ENCODE results near the gene TBC1D30. TPM values are rescaled to one million over a fixed set of nuclear protein-coding genes. Genes with fewer than 3 reads are reported as not detected.
A peak's percentile ranks its signal among the peaks of the same experiment; 100 is the strongest.

Gene TBC1D30
- total RNA-seq, 1 donor from 2014 or later, result 1.6 TPM

- H3K4me3 ChIP-seq (ENCODE audit: low read depth, low read length), result no peak overlapping the region
- TF ChIP-seq CTCF (conservative IDR thresholded peaks at IDR 0.05; ENCODE audit: low read depth, low read length), result no peak
- DNase-seq (ENCODE audit: low read depth), result no peak
Measured at GRCh38 chr12:64892561-64892960, 68.1 kb downstream of the TBC1D30 start.

DNA sequence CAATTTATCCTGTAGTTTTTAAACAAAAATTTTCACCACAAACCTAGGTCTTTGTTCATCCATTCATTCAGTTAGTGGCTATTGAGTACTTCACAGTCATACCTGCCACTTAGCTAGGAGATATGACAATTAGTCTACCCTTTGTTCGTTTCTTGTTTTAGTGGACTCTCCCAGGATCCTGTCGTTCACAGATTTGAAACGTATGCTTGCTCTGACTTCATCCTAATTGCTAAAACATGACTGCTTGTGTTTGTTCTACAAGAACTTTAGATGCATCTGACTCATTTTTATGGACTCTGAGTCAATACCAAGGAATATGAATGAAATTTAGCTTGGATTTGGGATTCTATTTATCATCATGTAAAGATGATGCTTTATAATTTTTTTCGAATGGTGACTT is 69.5 kb downstream of the TBC1D30 start:
- no peak for TF ChIP-seq CTCF (conservative IDR thresholded peaks at IDR 0.05; ENCODE audit: low read depth, low read length)

DNA sequence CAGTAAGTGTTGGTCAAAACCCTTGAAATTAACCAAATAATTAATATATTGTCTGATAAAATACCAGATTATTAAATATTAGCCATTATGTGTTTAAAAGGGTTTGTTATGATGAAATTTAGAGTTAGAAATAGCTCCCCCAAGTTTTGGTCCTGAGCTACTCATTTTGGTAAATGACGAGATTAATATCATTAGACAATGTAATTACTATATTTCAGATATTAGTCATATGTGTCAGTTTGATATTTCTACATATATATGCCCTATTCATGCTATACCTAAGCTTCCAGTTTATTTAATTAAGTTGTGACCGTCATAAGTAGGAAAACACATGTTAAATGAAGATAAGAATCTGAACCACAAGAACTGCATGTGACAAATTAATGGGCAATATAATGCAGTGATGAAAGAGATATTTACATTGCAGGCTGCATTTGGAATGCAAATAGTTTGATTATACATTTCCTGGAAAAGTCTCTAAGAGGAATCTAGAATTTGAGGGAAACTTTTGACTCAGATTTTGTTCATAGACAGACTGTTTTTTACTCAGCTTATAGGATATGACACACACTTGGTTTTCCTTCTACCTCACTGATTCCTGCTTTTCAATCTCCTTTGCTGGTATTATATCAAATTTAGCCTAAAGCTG is 70.5 kb downstream of the TBC1D30 start:
- TF ChIP-seq CTCF (conservative IDR thresholded peaks at IDR 0.05; ENCODE audit: low read depth, low read length), result no peak
- no peak for DNase-seq (ENCODE audit: low read depth)
- no peak overlapping the region for H3K4me3 ChIP-seq (ENCODE audit: low read depth, low read length)

More for the DNA sequence above, 69.5 kb downstream of the TBC1D30 start:
- DNase-seq (ENCODE audit: low read depth), result no peak
- H3K4me3 ChIP-seq (ENCODE audit: low read depth, low read length), result no peak overlapping the region

GRCh38 chr12:64895526-64895925 is 71.1 kb downstream of the TBC1D30 start:
- H3K4me3 ChIP-seq (ENCODE audit: low read depth, low read length), result no peak overlapping the region
- DNase-seq (ENCODE audit: low read depth), result no peak
- TF ChIP-seq CTCF (conservative IDR thresholded peaks at IDR 0.05; ENCODE audit: low read depth, low read length), result no peak

DNA sequence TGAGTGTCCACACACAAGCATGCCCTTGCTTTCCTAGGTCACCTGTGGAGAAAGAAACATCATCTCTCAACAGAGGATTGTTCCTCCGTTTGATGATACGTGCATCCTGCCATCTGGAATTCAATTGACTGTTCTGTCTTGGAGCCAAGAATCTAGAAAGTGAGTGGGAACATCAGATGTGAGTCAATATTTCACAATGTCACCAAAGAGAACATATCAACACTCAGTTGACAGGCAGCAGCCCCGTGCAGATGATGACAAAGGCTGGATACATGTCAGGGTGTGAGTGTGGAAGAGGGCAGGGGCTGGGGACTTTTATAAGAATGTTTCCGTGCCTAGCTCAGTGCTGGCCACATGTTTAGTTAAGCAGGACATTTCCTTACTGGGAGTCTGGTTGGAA is 76.1 kb downstream of the TBC1D30 start:
- TF ChIP-seq CTCF (conservative IDR thresholded peaks at IDR 0.05; ENCODE audit: low read depth, low read length), result no peak
- no peak overlapping the region for H3K4me3 ChIP-seq (ENCODE audit: low read depth, low read length)
- peak; percentile 3 for DNase-seq (ENCODE audit: low read depth)

- no peak for TF ChIP-seq CTCF (conservative IDR thresholded peaks at IDR 0.05; ENCODE audit: low read depth, low read length)
- no peak for DNase-seq (ENCODE audit: low read depth)
- no peak overlapping the region for H3K4me3 ChIP-seq (ENCODE audit: low read depth, low read length)
Measured at GRCh38 chr12:64903479-64904152, 79.2 kb downstream of the TBC1D30 start.

- no peak for DNase-seq (ENCODE audit: low read depth)
- TF ChIP-seq CTCF (conservative IDR thresholded peaks at IDR 0.05; ENCODE audit: low read depth, low read length), result no peak
- no peak overlapping the region for H3K4me3 ChIP-seq (ENCODE audit: low read depth, low read length)
Measured at GRCh38 chr12:64907097-64907496, 82.7 kb downstream of the TBC1D30 start.
